ENCODE measurements around the gene SWT1. TPM values are rescaled to one million over a fixed set of nuclear protein-coding genes. Genes with fewer than 3 reads are reported as not detected.

Gene SWT1
- total and polyA plus RNA-seq, 9 of the 15 experiments (the other 6 are each of a cell fraction or from before 2014, with no cell fraction given), result 1.5 to 3.4 (median 2.3) TPM

GRCh38 chr1:185159966-185160365 lies 3.0 kb downstream of the SWT1 start:
- DNase-seq (ENCODE audit: extremely low read depth in 1 of 4, low spot score in 3 of 4) (no peak), FAIRE-seq (no peak), ATAC-seq (no peak)
- H3K4me3 ChIP-seq, result no peak overlapping the region
- peaks cover 4 to 7% of the 10 kb centered on the region in 2 experiments; a peak in 2 of 5 replicates for H3K4me1 ChIP-seq (replicated peaks in 1 of 2; ENCODE audit: control insufficient read depth in 2 of 2, insufficient read depth in 2 of 2, low read length in 2 of 2)
- no peak overlapping the region for H2AFZ ChIP-seq (ENCODE audit: low read depth, low read length)
- H4K20me1 ChIP-seq (replicated peaks; ENCODE audit: control insufficient read depth, insufficient read depth, low read length), result no peaks in the 10 kb centered on the region
- ChIA-PET POLR2A (no interaction called here), CTCF (ENCODE audit: low intra/inter-chr PET ratio) (no interaction called here)
- no peaks in the 10 kb centered on the region for H3K27me3 ChIP-seq (ENCODE audit: control insufficient read depth in 2 of 2, insufficient read depth in 2 of 2, low read length in 2 of 2)
- no peaks in the 10 kb centered on the region for H3K9me1 ChIP-seq (ENCODE audit: control insufficient read depth, insufficient read depth, low read length)
- 68% methylated on average over 3 of the region's 3 CpGs for WGBS (ENCODE audit: insufficient coverage, low coverage, missing lambda C conversion rate)
- no TSS peak for BruUV-seq (replicated peaks)
- in situ Hi-C loops (cut with MboI) (no loop called here), intact Hi-C loops (cut with micrococcal nuclease) (loop anchor here (5.0 kb wide), 1 partner anchor 403 kb away; no protein-coding TSS in a partner anchor)
- no peaks in the 10 kb centered on the region for H3K9me3 ChIP-seq (replicated peaks; ENCODE audit: control insufficient read depth, insufficient read depth, low read depth, low read length)
- no peak overlapping the region for H3K9ac ChIP-seq (ENCODE audit: insufficient read depth in 1 of 2, low read depth in 2 of 2, low read length in 2 of 2)
- peaks cover 21% of the 10 kb centered on the region for H3K79me2 ChIP-seq (ENCODE audit: control insufficient read depth, insufficient read depth, low read length)
- H3K36me3 ChIP-seq (ENCODE audit: control insufficient read depth, insufficient read depth, low read length), result no peaks in the 10 kb centered on the region
- no peak overlapping the region for H3K4me2 ChIP-seq (ENCODE audit: insufficient read depth, low read length)
- H3K27ac ChIP-seq (ENCODE audit: extremely low read depth, low read depth, low read length), result no peak overlapping the region
- TF ChIP-seq MECOM (CRISPR knock-in tag; IDR thresholded peaks at IDR 0.05) (no peak), ZC3H8 (IDR thresholded peaks at IDR 0.05) (no peak), ARID2 (IDR thresholded peaks at IDR 0.05) (no peak), NFYB (IDR thresholded peaks at IDR 0.05; ENCODE audit: extremely low read depth, insufficient read length) (no peak), HDAC2 (IDR thresholded peaks at IDR 0.05) (no peak), SMARCA4 (IDR thresholded peaks at IDR 0.05) (no peak), ZNF449 (CRISPR knock-in tag; IDR thresholded peaks at IDR 0.05) (no peak), ARID4B (CRISPR knock-in tag; IDR thresholded peaks at IDR 0.05) (no peak), ESRRA (IDR thresholded peaks at IDR 0.05; ENCODE audit: borderline replicate concordance, low read depth) (no peak), FOXA3 (CRISPR knock-in tag; conservative IDR thresholded peaks at IDR 0.05 in 1 of 2, IDR thresholded peaks at IDR 0.05 in 1 of 2) (no peak), ZNF512 (tag; IDR thresholded peaks at IDR 0.05) (no peak)
